ENCODE measurements around the gene SCN5A.

The SCN5A gene

GRCh38 chr3:38541806-38542205, 107.7 kb downstream of the SCN5A start:
- no peak for DNase-seq (ENCODE audit: low read depth)

DNA sequence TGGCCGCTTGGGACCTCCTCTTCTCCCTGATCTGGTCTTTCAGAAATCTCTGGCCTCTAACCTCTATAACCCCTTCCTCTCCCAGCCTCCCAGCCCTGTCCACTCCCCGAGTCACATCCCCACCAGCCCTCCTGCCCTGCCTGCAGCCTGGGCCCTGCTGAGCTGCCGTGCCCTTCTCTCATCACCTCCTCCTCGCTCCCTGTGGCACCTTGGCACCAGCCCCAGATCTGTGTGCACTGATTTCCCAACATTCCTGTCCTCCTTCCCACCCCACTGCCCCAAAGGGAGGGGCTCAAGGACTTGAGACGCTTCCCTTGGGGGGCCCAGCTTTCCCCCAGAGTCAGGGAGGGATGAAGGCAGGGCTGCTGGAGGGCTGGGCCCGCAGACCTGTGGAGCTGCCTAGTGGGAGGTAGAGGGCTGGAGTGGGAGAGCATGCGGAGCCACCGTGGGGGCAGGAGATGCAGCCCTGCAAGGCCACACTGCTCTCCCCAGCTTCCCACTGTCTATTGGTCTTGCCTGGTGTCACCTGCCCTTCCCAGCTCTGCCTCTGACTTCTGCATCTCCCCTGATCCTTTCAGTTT, 110.6 kb downstream of the SCN5A start:
- no peak for DNase-seq (ENCODE audit: low read depth)

DNA sequence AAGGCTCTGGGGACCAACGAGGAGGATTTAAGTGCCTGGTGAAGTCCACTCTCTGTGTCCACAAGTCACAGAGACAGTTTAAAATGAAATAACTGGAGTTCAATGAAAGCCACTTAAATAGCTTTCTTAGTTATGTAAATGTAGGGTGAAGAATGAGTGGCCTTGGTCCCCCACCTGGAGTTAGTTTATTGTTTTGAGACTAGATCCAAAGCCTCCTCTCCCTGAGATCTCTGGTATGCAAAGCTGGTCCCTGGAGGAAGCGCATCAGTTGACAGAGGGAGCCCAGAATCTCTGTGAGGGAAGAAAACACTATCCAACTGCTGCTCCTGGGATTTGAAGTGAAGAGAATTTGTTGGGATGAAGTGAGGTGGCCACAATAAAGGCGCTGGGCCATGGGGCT, 112.8 kb downstream of the SCN5A start:
- no peak for DNase-seq (ENCODE audit: low read depth)

- DNase-seq (ENCODE audit: low read depth): no peak
Observed at GRCh38 chr3:38534604-38535003, 114.9 kb downstream of the SCN5A start.

DNA sequence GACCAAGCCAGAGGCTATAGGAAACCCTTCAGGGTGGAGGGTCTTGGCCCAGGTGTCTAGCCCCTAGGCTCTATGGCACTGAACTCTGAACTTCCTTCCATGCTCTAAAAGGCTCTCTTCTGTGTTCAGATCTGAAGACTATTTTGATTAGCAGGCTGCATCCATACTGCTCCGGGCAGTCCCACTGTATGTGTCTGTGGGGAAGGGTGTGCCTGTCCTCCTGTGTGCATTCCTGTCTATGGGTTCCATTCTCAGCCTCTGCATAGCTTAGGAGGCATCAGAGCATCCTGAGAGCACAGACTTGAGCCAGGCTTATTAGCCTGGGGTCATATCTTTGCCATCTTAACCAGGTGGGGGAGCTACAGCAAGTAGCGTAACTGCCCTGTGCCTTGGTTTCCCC, 115.3 kb downstream of the SCN5A start:
- DNase-seq (ENCODE audit: low read depth): no peak

DNA sequence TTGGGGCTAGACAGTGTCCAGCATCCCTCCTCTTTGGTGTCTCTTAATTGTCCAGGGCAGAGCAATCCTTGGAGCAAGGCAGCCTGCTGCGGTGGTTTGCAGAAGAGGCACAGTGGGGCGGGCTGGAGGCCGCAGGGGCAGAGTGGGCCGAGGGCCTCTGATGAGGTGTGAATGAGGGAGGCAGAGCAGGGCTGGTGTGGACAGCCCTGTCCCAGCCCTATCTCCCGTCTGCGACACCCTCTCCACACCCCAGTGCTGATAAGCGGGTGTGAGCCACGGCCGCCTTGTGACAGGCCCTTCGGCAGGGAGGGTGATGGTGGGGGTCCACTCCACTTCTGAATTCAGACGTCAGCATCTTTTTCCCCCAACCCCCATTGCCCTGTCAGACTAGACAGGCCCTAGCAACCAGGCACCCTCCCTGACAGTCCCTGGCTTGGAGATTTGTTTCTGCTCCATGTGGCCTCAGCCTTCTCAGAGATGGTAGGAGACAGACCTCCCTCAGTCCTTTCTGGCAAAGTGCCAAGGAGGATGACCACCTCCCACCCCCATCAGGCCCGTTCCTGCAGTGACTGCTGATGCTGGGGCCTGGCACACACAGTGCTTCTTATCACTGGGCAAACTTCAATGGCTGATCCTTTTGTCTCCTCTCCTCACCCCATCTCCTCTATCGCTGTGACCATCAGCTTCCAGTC, 116.1 kb downstream of the SCN5A start:
- DNase-seq (ENCODE audit: low read depth): no peak

DNA sequence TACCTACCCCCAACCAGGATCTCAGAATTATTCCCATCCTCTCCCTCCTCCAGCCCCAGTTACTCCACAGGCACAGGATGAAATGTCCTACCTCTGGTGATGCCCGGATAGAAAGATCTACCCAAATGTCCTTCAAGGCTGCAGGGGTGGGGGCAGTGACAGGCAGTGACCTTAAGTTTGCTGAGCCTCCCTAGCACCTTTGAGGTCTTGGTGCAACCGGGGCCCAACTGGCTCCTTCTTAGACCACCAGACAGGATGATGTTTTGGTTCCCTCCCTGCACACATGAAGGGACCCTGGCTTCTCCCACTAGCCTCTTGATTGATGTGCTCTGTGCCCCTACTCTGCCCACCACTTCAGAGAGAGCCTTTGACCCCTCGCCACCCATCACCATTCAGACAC, 117.0 kb downstream of the SCN5A start:
- no peak for DNase-seq (ENCODE audit: low read depth)

GRCh38 chr3:38528457-38528856, 121.0 kb downstream of the SCN5A start:
- no peak for DNase-seq (ENCODE audit: low read depth)

- no peak for DNase-seq (ENCODE audit: low read depth)
Observed at GRCh38 chr3:38526792-38527191, 122.7 kb downstream of the SCN5A start.

- DNase-seq (ENCODE audit: low read depth): no peak
Observed at GRCh38 chr3:38524141-38524739, 125.2 kb downstream of the SCN5A start.

DNA sequence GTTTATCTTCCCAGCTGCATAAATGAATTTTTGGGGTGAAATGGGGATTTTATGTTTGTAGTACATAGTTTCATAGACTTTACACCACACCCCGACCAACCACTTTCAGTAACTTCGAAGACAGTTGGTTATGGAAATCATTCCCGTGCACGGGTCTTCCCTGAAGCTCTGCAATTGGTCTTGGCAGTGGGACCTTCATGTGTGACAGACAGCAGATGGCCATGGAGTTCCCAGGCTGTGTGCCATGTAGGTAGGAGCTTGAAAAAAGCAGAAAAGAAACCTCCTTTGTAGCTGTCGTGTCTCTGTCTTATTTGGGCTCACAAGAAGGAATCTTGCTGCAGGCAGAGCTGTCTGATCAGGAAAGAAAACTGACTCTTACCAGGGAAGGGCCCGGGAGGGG, 127.5 kb downstream of the SCN5A start:
- DNase-seq (ENCODE audit: low read depth): no peak

DNA sequence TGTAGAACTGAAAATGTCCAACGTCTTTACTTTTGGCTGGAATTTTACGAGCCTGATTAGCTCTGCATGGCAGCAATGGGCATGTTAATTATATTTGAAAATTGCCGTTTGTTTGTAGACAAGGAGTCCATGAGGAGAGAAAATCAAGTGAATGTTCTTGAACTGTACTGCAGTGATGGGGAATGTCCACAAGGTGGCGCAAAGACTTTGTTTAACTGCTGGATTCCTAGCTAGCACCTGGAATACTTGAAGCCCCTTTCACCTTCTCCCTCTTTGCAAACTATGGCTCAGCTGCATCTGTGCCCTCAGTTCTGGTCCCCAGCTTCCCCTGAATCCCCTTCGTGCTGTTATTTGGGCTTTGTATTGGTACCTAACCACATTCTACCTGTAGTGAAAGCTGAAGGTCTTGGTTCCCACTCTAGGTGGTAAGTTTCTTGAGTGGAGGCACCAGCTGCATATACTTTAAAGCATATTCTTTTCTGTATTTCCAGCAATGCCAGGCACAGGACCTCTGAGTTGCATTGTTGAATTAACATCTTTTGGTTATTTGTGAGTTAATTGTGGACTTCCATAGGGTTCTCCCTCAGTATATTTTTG, 128.0 kb downstream of the SCN5A start:
- DNase-seq (ENCODE audit: low read depth): no peak

DNA sequence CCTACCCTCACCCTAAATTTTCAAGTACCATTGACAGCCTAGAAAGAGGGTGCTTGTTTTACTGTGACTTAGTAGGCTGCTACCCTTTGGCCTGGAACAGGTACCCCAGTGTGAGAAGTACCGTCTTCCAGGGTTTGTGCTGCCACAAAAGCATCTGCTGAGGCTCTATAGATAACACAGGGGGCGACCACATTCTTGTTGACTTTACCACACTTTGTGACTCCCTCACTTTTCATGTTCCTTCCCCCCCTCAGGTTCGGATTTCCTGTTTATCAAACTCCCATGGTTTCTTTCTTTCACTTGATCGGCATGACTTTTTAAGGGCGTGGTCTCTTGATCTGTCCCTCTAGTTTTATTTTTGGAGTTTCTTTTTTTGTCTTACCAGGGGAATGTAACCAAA, 129.8 kb downstream of the SCN5A start:
- no peak for DNase-seq (ENCODE audit: low read depth)

DNA sequence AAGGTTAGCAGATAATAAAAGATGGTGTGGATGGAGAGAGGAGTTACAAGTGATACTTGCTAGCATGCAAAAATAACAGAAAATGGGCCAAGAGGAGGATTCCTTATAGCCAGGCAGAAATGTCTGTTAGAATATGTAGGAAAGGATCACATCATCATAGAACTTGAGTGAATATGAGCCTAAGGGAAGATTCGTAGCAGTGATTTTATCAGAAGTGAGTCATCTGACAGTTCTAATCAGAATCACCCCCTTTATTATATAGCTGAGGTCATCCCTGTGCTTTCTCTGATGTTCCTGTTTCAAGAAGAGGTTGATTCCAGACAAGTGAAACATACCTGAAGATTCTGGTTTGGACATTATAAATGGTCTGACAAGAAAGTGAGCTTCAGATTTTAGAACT, 130.5 kb downstream of the SCN5A start:
- DNase-seq (ENCODE audit: low read depth): no peak

DNA sequence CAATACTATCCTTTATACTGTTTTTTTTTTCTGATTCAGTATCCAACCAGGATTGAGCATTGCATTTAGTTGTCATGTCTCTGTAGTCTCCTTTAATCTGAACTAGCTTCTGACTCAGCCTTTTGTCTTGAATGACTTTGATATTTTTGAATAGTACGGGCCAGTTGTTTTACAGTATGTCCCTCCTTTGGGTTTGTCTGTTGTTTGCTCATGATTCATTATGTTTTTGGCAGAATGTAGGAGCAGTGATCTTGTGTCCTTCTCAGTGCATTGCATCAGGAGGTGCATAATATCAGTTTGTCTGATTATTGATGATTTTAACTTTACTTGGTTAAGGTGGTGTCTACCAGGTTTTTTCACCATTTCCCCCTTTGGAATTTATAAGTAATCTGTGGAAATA, 132.8 kb downstream of the SCN5A start:
- no peak for DNase-seq (ENCODE audit: low read depth)

DNA sequence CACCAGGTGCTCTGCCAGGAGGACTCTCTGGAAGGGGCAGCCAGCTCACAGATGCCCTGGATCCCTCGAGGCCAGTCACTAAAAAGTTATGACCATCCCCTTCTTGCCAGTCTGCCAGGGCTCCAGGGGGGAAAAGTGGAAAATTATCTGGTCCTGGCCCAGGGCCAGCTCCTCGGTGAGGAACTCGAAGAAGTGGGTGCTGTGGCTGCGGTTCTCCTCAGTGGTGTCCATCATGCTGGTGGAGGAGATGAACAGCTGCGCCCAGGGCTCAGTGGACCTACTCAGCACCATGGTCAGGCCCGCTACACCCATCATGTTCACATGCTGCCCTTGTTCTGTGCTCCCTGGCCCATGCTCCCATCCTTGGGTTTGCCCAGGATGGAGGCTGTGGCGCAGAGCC, 134.1 kb downstream of the SCN5A start:
- no peak for DNase-seq (ENCODE audit: low read depth)

DNA sequence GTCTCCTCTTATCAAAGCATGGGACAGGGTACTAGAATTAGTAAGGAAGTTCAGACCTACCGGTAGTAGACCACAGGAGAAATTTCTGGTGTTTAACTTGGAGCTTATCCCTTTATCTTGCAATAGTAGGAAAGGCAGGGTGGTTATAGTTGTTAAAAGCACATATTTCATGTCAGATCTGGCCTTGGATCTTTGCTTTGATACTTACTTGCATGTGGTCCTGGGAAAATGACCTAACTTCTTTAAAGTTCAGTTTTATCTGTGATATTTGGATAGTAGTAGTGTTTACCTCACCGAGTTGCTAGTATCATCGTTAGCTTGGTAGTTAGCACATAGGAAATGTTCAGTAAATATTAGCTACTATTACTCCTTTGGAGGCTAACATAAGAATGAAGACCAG, 137.9 kb downstream of the SCN5A start:
- no peak for DNase-seq (ENCODE audit: low read depth)

DNA sequence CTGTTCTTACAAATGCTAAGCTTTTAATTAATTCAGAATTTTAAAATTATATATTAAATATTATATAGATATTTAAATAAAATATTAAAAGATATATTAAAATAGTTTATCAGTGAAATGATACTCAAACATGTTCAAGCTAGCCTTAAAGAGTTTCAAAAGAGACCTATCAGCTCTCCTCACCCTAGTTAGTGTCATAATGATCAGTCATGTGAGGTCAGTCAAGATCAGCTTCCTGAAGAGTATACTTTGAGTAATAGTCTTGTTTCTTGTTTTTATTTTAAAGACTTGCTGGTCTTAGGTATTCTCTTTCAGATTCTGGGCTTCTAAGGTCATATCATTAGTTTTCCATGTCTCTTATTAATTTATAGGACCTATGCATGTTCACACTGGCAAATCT, 138.9 kb downstream of the SCN5A start:
- no peak for DNase-seq (ENCODE audit: low read depth)

GRCh38 chr3:38509732-38510131, 139.8 kb downstream of the SCN5A start:
- DNase-seq (ENCODE audit: low read depth): no peak

DNA sequence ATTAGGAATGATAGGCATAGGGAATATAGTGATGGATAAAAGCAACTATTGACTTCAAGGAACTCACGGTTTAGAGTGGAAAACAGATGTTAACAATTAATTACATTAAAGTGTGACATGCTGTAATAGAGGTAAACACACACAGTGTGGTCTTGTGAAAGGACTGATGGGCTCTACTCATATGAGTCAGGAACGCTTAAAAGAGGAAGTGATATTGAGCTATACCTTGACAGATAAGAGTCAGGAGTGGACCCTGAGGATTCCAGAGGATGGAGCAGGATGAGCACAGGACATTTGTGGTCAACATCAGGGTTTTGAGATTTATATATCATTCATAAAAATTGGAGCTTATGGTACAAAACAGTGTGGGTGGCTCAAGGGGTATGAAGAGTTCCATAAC, 142.4 kb downstream of the SCN5A start:
- DNase-seq (ENCODE audit: low read depth): no peak

GRCh38 chr3:38500688-38501417, 148.6 kb downstream of the SCN5A start:
- no peak for DNase-seq (ENCODE audit: low read depth)
